DMS53 treated with DMSO at 0.1 percent for 48 hours (cell line): ENCODE results near the gene CBX5.
A peak's percentile ranks its signal among the peaks of the same experiment; 100 is the strongest.
"Not testable (repeated sequence)": the region's sequence is repeated elsewhere in the genome, so short reads cannot be mapped to it uniquely, and the experiment has no call there.

Experiments
- DNase-seq: peaks from one replicate; lab custom pipeline; 2025; ENCODE audit not compliant: unreplicated experiment; lab: John Stamatoyannopoulos, UW

CBX5 gene

GRCh38 chr12:54279632-54280467 is at the start of gene CBX5:
Gene CBX5, minus strand, starts transcription at chr12:54280122. Its CDS starts 22,472 bp downstream, at chr12:54257650.
- peak; percentile 98 for DNase-seq

GRCh38 chr12:54328595-54329337 is 48.8 kb upstream of the CBX5 start:
- DNase-seq, result no peak

- DNase-seq, result not testable (repeated sequence)
These were observed 45.7 kb upstream of the CBX5 start for GRCh38 chr12:54325442-54326109.

- peak; percentile 99 for DNase-seq
These were observed 44.9 kb upstream of the CBX5 start, which contains the start of gene COPZ1 for GRCh38 chr12:54324617-54325441. Gene COPZ1, plus strand, starts transcription at chr12:54325131. Its CDS starts 33 bp downstream, at chr12:54325164.

GRCh38 chr12:54321363-54321762 is 41.4 kb upstream of the CBX5 start:
- no peak for DNase-seq

- not testable (repeated sequence) for DNase-seq
These were observed 32.4 kb upstream of the CBX5 start for GRCh38 chr12:54312309-54312708.

- no peak for DNase-seq
These were observed 31.1 kb upstream of the CBX5 start for GRCh38 chr12:54311051-54311450.

- DNase-seq, result no peak
These were observed 27.2 kb upstream of the CBX5 start for GRCh38 chr12:54306925-54307741.

GRCh38 chr12:54304187-54304810 is 24.4 kb upstream of the CBX5 start:
- no peak for DNase-seq

GRCh38 chr12:54303640-54304039 is 23.7 kb upstream of the CBX5 start:
- no peak for DNase-seq

GRCh38 chr12:54301428-54302048 is 21.6 kb upstream of the CBX5 start:
- DNase-seq, result no peak

GRCh38 chr12:54300732-54301427 is 21.0 kb upstream of the CBX5 start, which contains the start of gene NFE2:
Gene NFE2, minus strand, starts transcription at chr12:54301015. Its CDS starts 5,767 bp downstream, at chr12:54295248.
- peak; percentile 52 for DNase-seq

- DNase-seq, result no peak
These were observed 20.4 kb upstream of the CBX5 start for GRCh38 chr12:54300225-54300731.

- no peak for DNase-seq
These were observed 19.7 kb upstream of the CBX5 start for GRCh38 chr12:54299515-54300224.

- DNase-seq, result no peak
These were observed 19.0 kb upstream of the CBX5 start for GRCh38 chr12:54298904-54299303.

GRCh38 chr12:54296393-54297099 is 16.6 kb upstream of the CBX5 start:
- DNase-seq, result no peak
